ENCODE data around the gene GMPR.

Gene GMPR

DNA sequence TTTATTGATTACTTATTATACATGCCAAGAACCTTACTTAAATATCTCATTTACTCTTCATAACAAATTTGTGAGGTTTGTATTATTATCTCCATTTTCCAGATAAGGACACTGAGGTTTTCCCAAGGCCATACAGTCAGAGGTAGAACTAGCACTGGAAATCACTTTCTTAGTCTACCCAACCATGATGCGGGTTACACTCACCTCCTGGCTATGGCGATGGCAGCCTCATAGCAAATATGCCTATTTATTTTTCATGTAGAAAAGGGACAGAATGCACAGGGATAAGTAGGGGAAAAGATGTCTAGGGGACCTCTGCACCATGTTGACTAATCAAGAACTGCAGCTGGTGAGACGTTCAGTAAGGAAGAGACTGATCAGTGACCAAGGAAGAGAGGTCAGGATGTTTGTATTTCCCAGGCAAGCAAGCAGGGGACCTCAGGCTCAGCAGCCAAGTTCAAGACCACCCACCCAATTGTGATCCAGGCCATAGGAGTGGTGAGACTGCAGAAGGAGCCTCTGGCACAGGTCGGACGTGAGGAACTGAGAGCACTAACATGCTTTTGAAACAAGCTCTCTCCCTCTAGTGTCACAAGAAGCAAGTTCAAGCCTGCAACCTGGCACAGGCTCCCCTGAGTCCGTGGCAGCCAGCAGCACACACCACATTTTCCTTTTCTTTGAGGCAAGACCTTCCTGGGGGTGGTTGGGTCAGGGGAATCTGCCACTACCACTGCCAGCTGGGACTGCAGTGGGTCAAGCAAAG lies 97.8 kb downstream of the GMPR start:
- DNase-seq (ENCODE audit: low read depth): no peak
- TF ChIP-seq, protein P1, sequence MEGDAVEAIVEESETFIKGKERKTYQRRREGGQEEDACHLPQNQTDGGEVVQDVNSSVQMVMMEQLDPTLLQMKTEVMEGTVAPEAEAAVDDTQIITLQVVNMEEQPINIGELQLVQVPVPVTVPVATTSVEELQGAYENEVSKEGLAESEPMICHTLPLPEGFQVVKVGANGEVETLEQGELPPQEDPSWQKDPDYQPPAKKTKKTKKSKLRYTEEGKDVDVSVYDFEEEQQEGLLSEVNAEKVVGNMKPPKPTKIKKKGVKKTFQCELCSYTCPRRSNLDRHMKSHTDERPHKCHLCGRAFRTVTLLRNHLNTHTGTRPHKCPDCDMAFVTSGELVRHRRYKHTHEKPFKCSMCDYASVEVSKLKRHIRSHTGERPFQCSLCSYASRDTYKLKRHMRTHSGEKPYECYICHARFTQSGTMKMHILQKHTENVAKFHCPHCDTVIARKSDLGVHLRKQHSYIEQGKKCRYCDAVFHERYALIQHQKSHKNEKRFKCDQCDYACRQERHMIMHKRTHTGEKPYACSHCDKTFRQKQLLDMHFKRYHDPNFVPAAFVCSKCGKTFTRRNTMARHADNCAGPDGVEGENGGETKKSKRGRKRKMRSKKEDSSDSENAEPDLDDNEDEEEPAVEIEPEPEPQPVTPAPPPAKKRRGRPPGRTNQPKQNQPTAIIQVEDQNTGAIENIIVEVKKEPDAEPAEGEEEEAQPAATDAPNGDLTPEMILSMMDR (conservative IDR thresholded peaks at IDR 0.05; ENCODE audit: low read depth, low read length): no peak
- H3K4me3 ChIP-seq (ENCODE audit: low read depth, low read length): no peak overlapping the region

DNA sequence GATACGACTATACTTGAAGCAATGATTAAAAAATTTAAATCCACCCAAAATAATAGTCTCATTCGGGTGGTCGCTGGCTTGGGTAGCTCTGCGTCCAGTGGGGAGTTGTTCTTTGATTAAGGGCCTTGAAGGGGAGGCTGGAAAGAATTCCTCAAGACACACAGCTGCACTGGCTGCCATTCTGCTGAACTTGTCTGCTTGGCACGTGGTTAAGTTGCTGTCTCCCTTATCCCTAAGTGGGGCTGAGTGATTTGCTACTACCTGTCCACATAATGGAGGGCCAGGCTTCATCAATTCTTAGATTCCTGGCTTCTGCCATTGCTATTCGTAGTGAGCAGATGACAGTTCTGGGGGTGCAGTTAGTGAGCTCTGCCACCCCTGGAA lies 98.5 kb downstream of the GMPR start:
- TF ChIP-seq, protein P1 (conservative IDR thresholded peaks at IDR 0.05; ENCODE audit: low read depth, low read length): no peak
- no peak for DNase-seq (ENCODE audit: low read depth)
- H3K4me3 ChIP-seq (ENCODE audit: low read depth, low read length): no peak overlapping the region

DNA sequence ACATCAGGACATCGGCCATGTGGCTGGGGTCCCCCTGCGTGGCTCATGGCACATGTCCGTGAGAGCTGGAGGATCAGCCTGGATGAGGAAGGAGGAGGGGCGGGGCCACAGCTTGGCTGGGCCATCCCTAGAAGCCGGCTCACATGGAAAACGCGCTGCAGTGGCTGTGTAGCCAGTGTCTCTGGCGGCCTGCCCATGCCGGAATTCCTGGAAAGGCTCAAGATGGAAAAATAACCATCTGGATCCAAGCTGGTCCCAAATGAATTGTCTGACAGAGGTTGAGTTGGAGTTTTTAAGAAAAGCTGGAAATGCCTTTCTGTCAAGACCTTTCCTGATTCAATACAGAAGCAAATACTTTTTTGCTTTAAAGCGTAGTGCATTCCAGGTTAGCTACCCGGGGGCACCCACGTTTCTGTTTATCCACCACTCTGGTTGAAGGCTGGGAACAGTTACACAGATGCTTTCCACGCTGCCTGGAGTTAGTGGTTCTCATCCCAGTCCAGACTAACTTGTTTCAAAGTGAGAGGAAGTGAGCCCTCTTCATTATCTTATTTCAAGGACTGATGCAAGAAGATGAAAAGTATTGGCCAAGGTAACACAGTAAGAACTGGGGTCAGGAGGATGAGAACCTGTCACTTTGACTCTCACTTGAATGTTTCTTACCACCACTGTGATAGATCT lies 99.0 kb downstream of the GMPR start:
- TF ChIP-seq, protein P1 (conservative IDR thresholded peaks at IDR 0.05; ENCODE audit: low read depth, low read length): no peak
- DNase-seq (ENCODE audit: low read depth): peak; percentile 55
- no peak overlapping the region for H3K4me3 ChIP-seq (ENCODE audit: low read depth, low read length)

DNA sequence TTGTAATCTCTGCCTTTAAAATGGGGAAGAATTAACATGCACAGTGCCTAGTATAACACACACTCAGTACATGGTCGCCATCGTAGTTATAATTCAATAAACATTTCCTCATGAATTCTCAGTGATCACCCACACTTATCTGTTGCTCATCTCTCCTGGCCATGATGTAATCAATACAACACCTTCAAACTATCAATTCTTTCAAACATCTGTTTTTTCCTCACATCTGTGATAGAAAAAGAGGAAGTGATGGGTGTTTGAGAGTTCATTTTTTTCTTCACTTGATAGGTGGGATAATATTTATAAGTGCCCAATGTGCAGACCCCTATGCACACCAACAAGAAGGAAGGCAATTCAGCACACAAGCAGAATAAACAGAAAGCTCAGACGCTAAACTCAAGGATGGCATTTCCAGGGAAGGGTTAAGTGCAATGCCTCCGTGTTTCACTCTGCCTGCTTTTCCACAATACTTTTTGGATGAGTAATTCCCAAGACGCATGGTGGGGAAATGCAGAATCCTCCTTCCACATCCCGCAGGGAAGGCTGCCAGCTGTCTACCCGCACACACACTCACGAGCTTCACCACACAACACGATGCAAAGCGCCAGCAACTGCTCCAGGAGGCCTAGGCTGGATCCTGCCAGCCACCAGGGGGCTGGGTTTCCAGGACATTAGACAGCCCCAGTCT lies 100.3 kb downstream of the GMPR start:
- TF ChIP-seq, protein P1 (conservative IDR thresholded peaks at IDR 0.05; ENCODE audit: low read depth, low read length): peak; percentile 87
- DNase-seq (ENCODE audit: low read depth): peak; percentile 96

DNA sequence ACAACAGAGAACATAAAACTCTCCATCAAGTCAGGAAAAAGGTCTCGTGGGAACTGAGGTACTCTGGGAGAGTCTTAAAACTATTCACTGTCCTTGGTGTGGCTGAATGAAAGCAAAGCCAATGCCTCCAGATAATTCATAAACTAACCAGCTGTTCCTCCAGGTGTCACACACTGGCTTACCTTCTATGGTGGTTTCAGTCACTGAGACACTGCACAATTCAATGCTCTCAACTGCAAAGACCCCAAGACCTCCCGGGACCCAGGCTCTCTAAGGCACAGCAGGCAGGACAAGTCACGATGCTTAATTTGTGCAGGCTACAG lies 100.8 kb downstream of the GMPR start:
- TF ChIP-seq, protein P1 (conservative IDR thresholded peaks at IDR 0.05; ENCODE audit: low read depth, low read length): no peak
- no peak overlapping the region for H3K4me3 ChIP-seq (ENCODE audit: low read depth, low read length)
- DNase-seq (ENCODE audit: low read depth): no peak

More for the DNA sequence above, 100.3 kb downstream of the GMPR start:
- no peak overlapping the region for H3K4me3 ChIP-seq (ENCODE audit: low read depth, low read length)

DNA sequence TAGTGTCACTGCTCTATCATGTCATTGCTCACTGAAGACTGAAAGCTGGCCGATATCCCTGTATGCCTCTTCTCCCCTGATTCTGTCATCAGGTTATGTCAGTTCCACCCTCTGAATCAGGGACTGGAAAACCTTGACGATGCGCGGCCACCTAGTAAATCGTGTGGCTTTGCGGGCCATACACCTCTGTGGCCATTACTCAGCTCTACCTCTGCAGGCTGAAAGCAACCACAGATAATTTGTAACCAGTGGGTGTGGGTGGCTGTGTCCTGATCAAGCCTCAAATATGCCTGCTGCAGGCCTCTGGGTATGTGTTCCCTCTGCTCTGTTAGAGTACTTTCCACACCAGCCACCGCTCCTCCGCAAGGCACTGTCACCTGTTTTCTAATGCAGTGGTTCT lies 105.2 kb downstream of the GMPR start:
- no peak overlapping the region for H3K4me3 ChIP-seq (ENCODE audit: low read depth, low read length)
- TF ChIP-seq, protein P1 (conservative IDR thresholded peaks at IDR 0.05; ENCODE audit: low read depth, low read length): no peak
- no peak for DNase-seq (ENCODE audit: low read depth)

Data from choroid plexus epithelial cell (primary cell).